Keratinocyte (primary cell): Measurements from ENCODE around the gene ZDHHC3. TPM values are rescaled to one million over a fixed set of nuclear protein-coding genes. Genes with fewer than 3 reads are reported as not detected.

Experiments
- DNase-seq: peaks from one replicate; pipeline ENCODE4 v3.0.0-alpha.2; 2011; ENCODE audit warnings: low read depth, missing footprints, low spot score
- FAIRE-seq: peaks from 2 replicates; lab custom pipeline; 2011; peaks lifted over from hg19 to GRCh38; lab: Jason Lieb, UNC
- H2AFZ ChIP-seq: 2 replicates; pipeline ENCODE4 v1.6.0; 2012; ENCODE audit warnings: low read length, control low read depth, inconsistent platforms; ENCODE audit not compliant: control insufficient read depth
- H3K27ac ChIP-seq: 2 replicates; pipeline ENCODE4 v1.5.1; 2011; ENCODE audit warnings: low read length; ENCODE audit not compliant: control insufficient read depth, insufficient read depth
- H3K27me3 ChIP-seq: 3 replicates; pipeline ENCODE4 v1.6.0; 2011; ENCODE audit warnings: low read length; ENCODE audit not compliant: control insufficient read depth, insufficient read depth; ENCODE audit errors: extremely low read depth
- H3K36me3 ChIP-seq, 2 experiments: 2 replicates in 1 of 2; 3 replicates in 1 of 2; pipeline ENCODE4 v1.5.1; 2011; ENCODE audit warnings: low read length in 2 of 2, mild to moderate bottlenecking in 1 of 2; ENCODE audit not compliant: control insufficient read depth in 2 of 2, insufficient read depth in 2 of 2; ENCODE audit errors: extremely low read depth in 1 of 2
- H3K4me1 ChIP-seq: 3 replicates; pipeline ENCODE4 v1.5.1; 2011; ENCODE audit warnings: low read length; ENCODE audit not compliant: control insufficient read depth, insufficient read depth; ENCODE audit errors: extremely low read depth
- H3K4me2 ChIP-seq: 3 replicates; pipeline ENCODE4 v1.6.0; 2011; ENCODE audit warnings: low read depth, low read length; ENCODE audit not compliant: control insufficient read depth, insufficient read depth; ENCODE audit errors: extremely low read depth
- H3K4me3 ChIP-seq, 3 experiments: fragments of 200-600 bp in 1 of 3; sonication (generic) in 1 of 3; 2 replicates in 2 of 3; 3 replicates in 1 of 3; pipeline ENCODE4 v1.5.1; 2011 to 2016; ENCODE audit warnings: low read length in 3 of 3, mild to moderate bottlenecking in 3 of 3, control low read depth in 2 of 3, inconsistent platforms in 1 of 3, low read depth in 1 of 3, mixed read lengths in 1 of 3, mixed run types in 1 of 3, moderate library complexity in 1 of 3; ENCODE audit not compliant: control insufficient read depth in 2 of 3, insufficient read depth in 2 of 3; ENCODE audit errors: extremely low read depth in 1 of 3
- H3K79me2 ChIP-seq: 2 replicates; pipeline ENCODE4 v1.6.0; 2012; ENCODE audit warnings: low read length; ENCODE audit not compliant: control insufficient read depth, insufficient read depth
- H3K9ac ChIP-seq: 3 replicates; pipeline ENCODE4 v1.6.0; 2011; ENCODE audit warnings: low read length; ENCODE audit not compliant: control insufficient read depth, insufficient read depth; ENCODE audit errors: extremely low read depth
- H3K9me1 ChIP-seq: 3 replicates; pipeline ENCODE4 v1.6.0; 2011; ENCODE audit warnings: low read length; ENCODE audit not compliant: control insufficient read depth, insufficient read depth; ENCODE audit errors: extremely low read depth
- H3K9me3 ChIP-seq: 2 replicates; pipeline ENCODE4 v1.5.1; 2012; ENCODE audit warnings: low read depth, low read length; ENCODE audit not compliant: control insufficient read depth
- H4K20me1 ChIP-seq: 3 replicates; pipeline ENCODE4 v1.6.0; 2011; ENCODE audit warnings: low read length; ENCODE audit not compliant: control insufficient read depth, insufficient read depth; ENCODE audit errors: extremely low read depth
- CTCF ChIP-seq, 3 experiments: IDR thresholded peaks in 1 of 3; conservative IDR thresholded peaks in 1 of 3; optimal IDR thresholded peaks in 1 of 3; 2 replicates in 2 of 3; 3 replicates in 1 of 3; pipeline versions ENCODE3 to v1.5.1; 2011; ENCODE audit warnings: low read length in 3 of 3, mild to moderate bottlenecking in 3 of 3, moderate library complexity in 2 of 3, control low read depth in 1 of 3, inconsistent platforms in 1 of 3; ENCODE audit not compliant: insufficient read depth in 2 of 3; ENCODE audit errors: extremely low read depth in 1 of 3
- EZH2 ChIP-seq: IDR thresholded peaks from one replicate; pipeline ENCODE4 v1.6.1; 2012; ENCODE audit warnings: inconsistent platforms, mild to moderate bottlenecking, low read length, moderate library complexity
- dilution Hi-C: fragments of 300-500 bp; cut with MboI; formaldehyde crosslinking; loops from one replicate; pipeline ENCODE4 v1.7.0; 2020; ENCODE audit warnings: low sequenced_read_pairs; ENCODE audit not compliant: extremely low pct_ligation_motif_present
- polyA plus RNA-seq, 5 experiments: library from polyadenylated mRNA; depleted of rRNA in 3 of 5; stranded (reverse) in 3 of 5; stranded (forward) in 1 of 5; unstranded in 1 of 5; fragments of >200 nt; gene quantifications; 1 replicate in 1 of 5; 2 replicates in 3 of 5; 3 replicates in 1 of 5; pipeline versions ENCODE4 v1.2.1 to v1.2.3, GENCODE V29; 2011 to 2012; ENCODE audit warnings: missing spikeins in 2 of 5, low read depth in 1 of 5, low replicate concordance in 1 of 5

Gene ZDHHC3
- polyA plus RNA-seq, 1 donor (not counting 4 experiments of a cell fraction or from before 2014, with no cell fraction given): 151 TPM

GRCh38 chr3:44883213-44883955 is 92.6 kb downstream of the ZDHHC3 start:
- peak overlapping the region; percentile 79 for H3K4me2 ChIP-seq
- H3K36me3 ChIP-seq: no peaks in the 10 kb centered on the region
- no peaks in the 10 kb centered on the region for H3K79me2 ChIP-seq
- peak overlapping the region in 2 of 3 experiments; percentile 30 to 38 for H3K4me3 ChIP-seq
- peak overlapping the region; percentile 98 for H3K27ac ChIP-seq
- DNase-seq (peak; percentile 91), FAIRE-seq (peak; percentile 92)
- TF ChIP-seq EZH2: no peak
- peak; percentile 20 to 52 (median 29) for TF ChIP-seq CTCF (optimal IDR thresholded peaks at IDR 0.05 in 1 of 3, IDR thresholded peaks at IDR 0.05 in 1 of 3, conservative IDR thresholded peaks at IDR 0.05 in 1 of 3; ENCODE audit: extremely low read depth in 1 of 3, insufficient read depth in 2 of 3, low read length in 3 of 3)
- no peaks in the 10 kb centered on the region for H3K9me1 ChIP-seq
- no peaks in the 10 kb centered on the region for H4K20me1 ChIP-seq
- peaks cover 51% of the 10 kb centered on the region for H3K4me1 ChIP-seq
- peak overlapping the region; percentile 82 for H3K9ac ChIP-seq
- no peaks in the 10 kb centered on the region for H3K27me3 ChIP-seq
- peak overlapping the region; percentile 72 for H2AFZ ChIP-seq
- H3K9me3 ChIP-seq: no peaks in the 10 kb centered on the region
- dilution Hi-C loops: no loop called here

GRCh38 chr3:44880284-44880683 is 95.7 kb downstream of the ZDHHC3 start:
- no peak overlapping the region for H3K27ac ChIP-seq

More at GRCh38 chr3:44880284-44880683, 95.7 kb downstream of the ZDHHC3 start:
- no peaks in the 10 kb centered on the region for H3K36me3 ChIP-seq
- TF ChIP-seq CTCF (optimal IDR thresholded peaks at IDR 0.05 in 1 of 3, IDR thresholded peaks at IDR 0.05 in 1 of 3, conservative IDR thresholded peaks at IDR 0.05 in 1 of 3; ENCODE audit: extremely low read depth in 1 of 3, insufficient read depth in 2 of 3, low read length in 3 of 3): no peak
- TF ChIP-seq EZH2: no peak
- H3K9me3 ChIP-seq: no peaks in the 10 kb centered on the region
- no peak overlapping the region for H3K9ac ChIP-seq
- DNase-seq (no peak), FAIRE-seq (no peak)
- H3K27me3 ChIP-seq: no peaks in the 10 kb centered on the region
- no peaks in the 10 kb centered on the region for H3K9me1 ChIP-seq
- no peaks in the 10 kb centered on the region for H4K20me1 ChIP-seq
- H3K4me2 ChIP-seq: no peak overlapping the region
- no peak overlapping the region for H2AFZ ChIP-seq
- H3K4me1 ChIP-seq: peaks cover 27% of the 10 kb centered on the region
- H3K4me3 ChIP-seq: no peak overlapping the region
- dilution Hi-C loops: no loop called here
- no peaks in the 10 kb centered on the region for H3K79me2 ChIP-seq
